GM19193 (cell line): Measurements from ENCODE around the gene DCDC2B.

ENCODE experiments used
- POLR2A ChIP-seq: IDR thresholded peaks from 4 replicates; pipeline ENCODE4 v1.6.1; 2011; ENCODE audit not compliant: insufficient read depth, insufficient read length; ENCODE audit errors: extremely low read depth

Gene DCDC2B

GRCh38 chr1:32192220-32192948 is 16.5 kb upstream of the DCDC2B start:
- TF ChIP-seq POLR2A = no peak

- TF ChIP-seq POLR2A = no peak
Observed at GRCh38 chr1:32194984-32195383, 13.9 kb upstream of the DCDC2B start.

GRCh38 chr1:32195531-32195930 is 13.4 kb upstream of the DCDC2B start:
- no peak for TF ChIP-seq POLR2A

- TF ChIP-seq POLR2A = no peak
Observed at GRCh38 chr1:32195972-32196823, 12.7 kb upstream of the DCDC2B start.

- peak; percentile 13 for TF ChIP-seq POLR2A
Observed at GRCh38 chr1:32197074-32197473, 11.8 kb upstream of the DCDC2B start.

- TF ChIP-seq POLR2A = no peak
Observed at GRCh38 chr1:32197837-32198236, 11.1 kb upstream of the DCDC2B start.

GRCh38 chr1:32198237-32199042 is 10.4 kb upstream of the DCDC2B start:
- no peak for TF ChIP-seq POLR2A

- no peak for TF ChIP-seq POLR2A
Observed at GRCh38 chr1:32199043-32199716, 9.7 kb upstream of the DCDC2B start.

- no peak for TF ChIP-seq POLR2A
Observed at GRCh38 chr1:32199717-32200072, 9.2 kb upstream of the DCDC2B start.

GRCh38 chr1:32200226-32201010 is 8.5 kb upstream of the DCDC2B start, which contains the start of gene CCDC28B:
CCDC28B (plus strand) TSS chr1:32200595; CDS start chr1:32201936, 1,341 bp downstream.
- TF ChIP-seq POLR2A = no peak

- peak; percentile 12 for TF ChIP-seq POLR2A
Observed at GRCh38 chr1:32201011-32201855, 7.7 kb upstream of the DCDC2B start.

- TF ChIP-seq POLR2A = no peak
Observed at GRCh38 chr1:32204943-32205361, 3.9 kb upstream of the DCDC2B start.

- TF ChIP-seq POLR2A = peak; percentile 73
Observed at GRCh38 chr1:32205401-32206370, 3.2 kb upstream of the DCDC2B start, which contains the start of gene IQCC. IQCC (plus strand) TSS chr1:32205671; CDS start chr1:32205682, 11 bp downstream.
